ENCODE data around the gene TARS2. TPM values are rescaled to one million over a fixed set of nuclear protein-coding genes. Genes with fewer than 3 reads are reported as not detected.

TARS2 gene
- total RNA-seq, 2 experiments from 2014 or later: 42.0 to 55.3 TPM

DNA sequence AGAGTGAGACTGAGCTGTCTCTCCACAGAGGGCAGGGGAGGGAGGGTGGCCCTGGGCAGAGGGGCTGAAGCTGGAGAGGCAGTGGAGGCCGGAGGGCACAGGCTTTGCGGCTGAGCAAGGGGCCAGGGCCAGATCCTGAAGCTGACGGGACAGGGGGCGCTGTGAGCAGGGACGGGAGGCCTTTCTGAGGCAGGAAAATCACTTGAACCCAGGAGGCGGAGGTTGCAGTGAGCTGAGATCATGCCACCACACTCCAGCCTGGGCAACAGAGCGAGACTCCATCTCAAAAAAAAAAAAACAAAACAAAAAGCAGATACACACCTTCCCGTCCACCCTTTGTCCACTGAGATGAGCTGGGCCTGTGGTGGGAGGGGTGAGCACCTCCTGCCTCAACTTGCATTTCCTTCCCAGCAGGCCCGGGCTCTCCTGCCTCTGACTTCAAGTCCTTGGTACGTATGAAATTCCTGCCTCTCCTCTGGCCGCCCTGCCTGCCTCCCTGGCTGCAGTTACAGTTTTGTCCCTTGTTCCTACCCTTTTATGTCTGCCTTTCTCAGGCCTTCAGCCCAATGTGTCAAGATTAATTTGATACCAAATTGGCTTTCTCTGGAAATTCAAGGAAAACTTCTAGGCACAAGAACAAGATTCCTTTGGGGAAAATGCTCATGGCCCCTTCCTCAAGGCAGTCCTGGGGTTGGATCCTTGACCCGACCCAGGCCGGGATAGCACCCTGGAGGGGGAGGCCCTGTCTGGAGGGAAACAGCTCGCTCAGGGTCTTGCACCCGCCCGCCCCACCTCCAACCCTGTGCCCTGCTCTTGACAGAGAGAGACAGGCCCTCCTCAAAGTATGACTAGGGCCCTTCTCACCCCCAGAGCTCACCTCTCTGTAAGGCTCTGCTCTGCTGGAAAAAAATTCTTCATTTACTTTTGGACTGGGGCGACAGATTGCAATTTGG is 50.8 kb downstream of the TARS2 start:
- Histone ChIP-seq H3K4me1 (ENCODE audit: insufficient read depth, low read length, poor library complexity, severe bottlenecking) (no peaks in the 10 kb centered on the region), H3K4me3 (ENCODE audit: low read depth, low read length, poor library complexity, severe bottlenecking) (no peak overlapping the region), H3K9me3 (ENCODE audit: low read length) (no peaks in the 10 kb centered on the region), H3K4me2 (ENCODE audit: low read length) (no peak overlapping the region), H4K20me1 (ENCODE audit: insufficient read depth, low read length) (no peaks in the 10 kb centered on the region), H3K79me2 (ENCODE audit: insufficient read depth, low read depth, low read length) (no peaks in the 10 kb centered on the region), H2AFZ (ENCODE audit: low read length) (no peak overlapping the region), H3K9me2 (ENCODE audit: insufficient read depth, low read length) (no peaks in the 10 kb centered on the region), H3K27ac (ENCODE audit: low read depth, low read length, poor library complexity, severe bottlenecking) (no peak overlapping the region), H3K36me3 (ENCODE audit: insufficient read depth, low read length) (no peaks in the 10 kb centered on the region)
- TF ChIP-seq EZH2phosphoT487 (IDR thresholded peaks at IDR 0.05; ENCODE audit: borderline replicate concordance, low read depth, low read length): no peak
- TF ChIP-seq, protein P1, sequence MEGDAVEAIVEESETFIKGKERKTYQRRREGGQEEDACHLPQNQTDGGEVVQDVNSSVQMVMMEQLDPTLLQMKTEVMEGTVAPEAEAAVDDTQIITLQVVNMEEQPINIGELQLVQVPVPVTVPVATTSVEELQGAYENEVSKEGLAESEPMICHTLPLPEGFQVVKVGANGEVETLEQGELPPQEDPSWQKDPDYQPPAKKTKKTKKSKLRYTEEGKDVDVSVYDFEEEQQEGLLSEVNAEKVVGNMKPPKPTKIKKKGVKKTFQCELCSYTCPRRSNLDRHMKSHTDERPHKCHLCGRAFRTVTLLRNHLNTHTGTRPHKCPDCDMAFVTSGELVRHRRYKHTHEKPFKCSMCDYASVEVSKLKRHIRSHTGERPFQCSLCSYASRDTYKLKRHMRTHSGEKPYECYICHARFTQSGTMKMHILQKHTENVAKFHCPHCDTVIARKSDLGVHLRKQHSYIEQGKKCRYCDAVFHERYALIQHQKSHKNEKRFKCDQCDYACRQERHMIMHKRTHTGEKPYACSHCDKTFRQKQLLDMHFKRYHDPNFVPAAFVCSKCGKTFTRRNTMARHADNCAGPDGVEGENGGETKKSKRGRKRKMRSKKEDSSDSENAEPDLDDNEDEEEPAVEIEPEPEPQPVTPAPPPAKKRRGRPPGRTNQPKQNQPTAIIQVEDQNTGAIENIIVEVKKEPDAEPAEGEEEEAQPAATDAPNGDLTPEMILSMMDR (conservative IDR thresholded peaks at IDR 0.05; ENCODE audit: low read length): peak; percentile 42; the same call in 1 of the 2 replicates
- no peak for DNase-seq (ENCODE audit: low spot score)
- intact Hi-C loops (cut with micrococcal nuclease; ENCODE audit: unreplicated experiment): no loop called here
- POLR2A ChIA-PET: no interaction called here
- no TSS peak for BruUV-seq (replicated peaks)
- CTCF ChIA-PET (ENCODE audit: unreplicated experiment): no interaction called here

DNA sequence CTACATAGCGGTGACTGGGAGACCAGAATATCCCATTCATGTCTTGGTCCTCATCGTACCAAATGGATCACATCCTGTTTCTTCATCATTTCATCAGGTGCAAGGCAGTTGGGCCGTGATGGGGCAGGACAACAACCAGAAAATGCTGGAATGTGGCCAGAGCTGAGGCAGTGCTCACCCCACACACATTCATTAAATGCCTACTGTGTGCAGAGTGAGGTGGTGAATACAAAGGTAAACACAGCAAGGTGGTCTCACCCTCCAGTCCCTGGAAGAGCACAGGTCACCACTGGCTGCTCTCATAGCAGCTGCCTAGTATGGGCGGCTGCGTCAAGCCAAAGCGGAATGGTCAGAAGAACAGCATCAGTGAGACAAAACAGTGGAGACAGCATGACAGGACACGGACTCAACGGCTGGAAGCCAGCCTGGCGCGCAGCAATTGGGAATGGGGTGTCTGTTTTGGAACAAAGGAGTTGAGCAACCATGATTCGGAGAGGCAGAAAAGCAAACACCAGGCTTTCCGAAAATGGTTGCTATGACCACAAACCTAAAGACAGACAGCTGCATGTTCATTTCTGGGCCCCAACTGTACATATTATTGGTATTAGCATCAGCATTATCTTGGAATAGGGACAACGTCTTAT is 56.4 kb downstream of the TARS2 start:
- H3K36me3 ChIP-seq (ENCODE audit: insufficient read depth, low read length): no peaks in the 10 kb centered on the region
- no peak overlapping the region for H2AFZ ChIP-seq (ENCODE audit: low read length)
- intact Hi-C loops (cut with micrococcal nuclease; ENCODE audit: unreplicated experiment): no loop called here
- H3K27ac ChIP-seq (ENCODE audit: low read depth, low read length, poor library complexity, severe bottlenecking): no peak overlapping the region
- CTCF ChIA-PET (ENCODE audit: unreplicated experiment): no interaction called here
- TF ChIP-seq, protein P1 (conservative IDR thresholded peaks at IDR 0.05; ENCODE audit: low read length): no peak
- no peak for TF ChIP-seq EZH2phosphoT487 (IDR thresholded peaks at IDR 0.05; ENCODE audit: borderline replicate concordance, low read depth, low read length)
- H3K4me2 ChIP-seq (ENCODE audit: low read length): no peak overlapping the region
- H3K9me3 ChIP-seq (ENCODE audit: low read length): no peaks in the 10 kb centered on the region
- DNase-seq (ENCODE audit: low spot score): no peak
- H3K4me3 ChIP-seq (ENCODE audit: low read depth, low read length, poor library complexity, severe bottlenecking): no peak overlapping the region
- H4K20me1 ChIP-seq (ENCODE audit: insufficient read depth, low read length): no peaks in the 10 kb centered on the region
- no TSS peak for BruUV-seq (replicated peaks)
- POLR2A ChIA-PET: no interaction called here
- no peaks in the 10 kb centered on the region for H3K9me2 ChIP-seq (ENCODE audit: insufficient read depth, low read length)
- H3K79me2 ChIP-seq (ENCODE audit: insufficient read depth, low read depth, low read length): no peaks in the 10 kb centered on the region
- H3K4me1 ChIP-seq (ENCODE audit: insufficient read depth, low read length, poor library complexity, severe bottlenecking): peaks cover 3% of the 10 kb centered on the region
